Lower leg skin (tissue), 3 donors: Measurements from ENCODE around the gene RAD23B.
"Not testable (repeated sequence)": the region's sequence is repeated elsewhere in the genome, so short reads cannot be mapped to it uniquely, and the experiment has no call there.

Source experiments
- POLR2A ChIP-seq, 2 donors: fragments of 450-650 bp; IDR thresholded peaks; one replicate each; pipeline ENCODE4 v1.6.1; 2016 to 2017; ENCODE audit warnings: antibody characterized with exemption in 2 of 2, mild to moderate bottlenecking in 1 of 2, moderate library complexity in 1 of 2
- TF ChIP-seq, protein P1 (sequence below), 3 donors: fragments of 450-650 bp; IDR thresholded peaks; one replicate each; pipeline ENCODE4 v1.5.1; 2016; ENCODE audit warnings: antibody characterized with exemption in 3 of 3, mild to moderate bottlenecking in 3 of 3, moderate library complexity in 2 of 3

DNA sequence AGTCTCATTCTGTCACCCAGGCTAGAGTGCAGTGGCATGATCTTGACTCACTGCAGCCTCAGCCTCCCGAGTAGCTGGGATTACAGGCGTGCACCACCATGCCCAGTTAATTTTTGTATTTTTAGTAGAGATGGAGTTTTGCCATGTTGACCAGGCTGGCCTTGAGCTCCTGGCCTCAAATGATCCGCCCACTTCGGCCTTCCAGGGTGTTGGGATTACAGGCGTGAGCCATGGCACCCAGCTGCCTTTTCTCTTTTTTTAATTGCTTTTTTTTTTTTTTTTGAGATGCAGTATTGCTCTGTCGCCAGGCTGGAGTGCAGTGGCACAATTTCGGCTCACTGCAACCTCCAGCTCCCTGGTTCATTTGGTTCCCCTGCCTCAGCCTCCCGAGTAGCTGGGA, 13.5 kb downstream of the RAD23B start:
- TF ChIP-seq POLR2A (IDR thresholded peaks at IDR 0.05): not testable (repeated sequence)
- TF ChIP-seq, protein P1, sequence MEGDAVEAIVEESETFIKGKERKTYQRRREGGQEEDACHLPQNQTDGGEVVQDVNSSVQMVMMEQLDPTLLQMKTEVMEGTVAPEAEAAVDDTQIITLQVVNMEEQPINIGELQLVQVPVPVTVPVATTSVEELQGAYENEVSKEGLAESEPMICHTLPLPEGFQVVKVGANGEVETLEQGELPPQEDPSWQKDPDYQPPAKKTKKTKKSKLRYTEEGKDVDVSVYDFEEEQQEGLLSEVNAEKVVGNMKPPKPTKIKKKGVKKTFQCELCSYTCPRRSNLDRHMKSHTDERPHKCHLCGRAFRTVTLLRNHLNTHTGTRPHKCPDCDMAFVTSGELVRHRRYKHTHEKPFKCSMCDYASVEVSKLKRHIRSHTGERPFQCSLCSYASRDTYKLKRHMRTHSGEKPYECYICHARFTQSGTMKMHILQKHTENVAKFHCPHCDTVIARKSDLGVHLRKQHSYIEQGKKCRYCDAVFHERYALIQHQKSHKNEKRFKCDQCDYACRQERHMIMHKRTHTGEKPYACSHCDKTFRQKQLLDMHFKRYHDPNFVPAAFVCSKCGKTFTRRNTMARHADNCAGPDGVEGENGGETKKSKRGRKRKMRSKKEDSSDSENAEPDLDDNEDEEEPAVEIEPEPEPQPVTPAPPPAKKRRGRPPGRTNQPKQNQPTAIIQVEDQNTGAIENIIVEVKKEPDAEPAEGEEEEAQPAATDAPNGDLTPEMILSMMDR (IDR thresholded peaks at IDR 0.05): not testable (repeated sequence)
